Osteoblast (primary cell): ENCODE results near the gene ZNF525. TPM values are rescaled to one million over a fixed set of nuclear protein-coding genes. Genes with fewer than 3 reads are reported as not detected.
"Not testable (repeated sequence)": the region's sequence is repeated elsewhere in the genome, so short reads cannot be mapped to it uniquely, and the experiment has no call there.

Source experiments
- DNase-seq: peaks from one replicate; pipeline ENCODE4 v3.0.0; 2011; ENCODE audit warnings: low spot score, mixed read lengths; ENCODE audit not compliant: insufficient read length; ENCODE audit errors: missing footprints
- H2AFZ ChIP-seq: 2 replicates; pipeline ENCODE4 v1.6.0; 2011; ENCODE audit warnings: mild to moderate bottlenecking, low read length
- H3K27ac ChIP-seq: 2 replicates; pipeline ENCODE4 v1.5.1; 2011; ENCODE audit warnings: mild to moderate bottlenecking, low read depth, low read length, moderate library complexity
- H3K27me3 ChIP-seq: 2 replicates; pipeline ENCODE4 v1.6.0; 2012; ENCODE audit warnings: mild to moderate bottlenecking, control low read depth, inconsistent platforms, low read length, moderate library complexity; ENCODE audit not compliant: insufficient read depth
- H3K36me3 ChIP-seq: 2 replicates; pipeline ENCODE4 v1.5.1; 2011; ENCODE audit warnings: mild to moderate bottlenecking, low read length, control low read depth, moderate library complexity; ENCODE audit not compliant: insufficient read depth
- H3K4me1 ChIP-seq: 2 replicates; pipeline ENCODE4 v1.5.1; 2011; ENCODE audit warnings: mild to moderate bottlenecking, low read length, control low read depth, moderate library complexity; ENCODE audit not compliant: insufficient read depth
- H3K4me2 ChIP-seq: 2 replicates; pipeline ENCODE4 v1.6.0; 2011; ENCODE audit warnings: mild to moderate bottlenecking, low read length; ENCODE audit not compliant: insufficient read depth
- H3K4me3 ChIP-seq: fragments of 200-600 bp; sonication (generic); 3 replicates; pipeline ENCODE4 v1.5.1; 2012; ENCODE audit warnings: mild to moderate bottlenecking, low read length, inconsistent platforms; ENCODE audit not compliant: insufficient read depth
- H3K79me2 ChIP-seq: 2 replicates; pipeline ENCODE4 v1.6.0; 2012; ENCODE audit warnings: mild to moderate bottlenecking, low read length, control low read depth, inconsistent platforms; ENCODE audit not compliant: insufficient read depth
- H3K9me3 ChIP-seq: 2 replicates; pipeline ENCODE4 v1.5.1; 2011; ENCODE audit warnings: low read depth, low read length, control low read depth
- H4K20me1 ChIP-seq: 2 replicates; pipeline ENCODE4 v1.6.0; 2012; ENCODE audit warnings: mild to moderate bottlenecking, low read length, control low read depth; ENCODE audit not compliant: insufficient read depth
- total RNA-seq: library from RNA; depleted of rRNA; stranded (reverse); fragments of >200 nt; gene quantifications from 2 replicates; pipeline ENCODE4 v1.2.3, GENCODE V29; 2012
- TF ChIP-seq, protein P1 (sequence below): IDR thresholded peaks from 2 replicates; pipeline ENCODE4 v1.5.1; 2011; ENCODE audit warnings: mild to moderate bottlenecking, low read depth, low read length, moderate library complexity; ENCODE audit errors: extremely low read depth

ZNF525 gene
- total RNA-seq, 1 donor = 8.0 TPM

DNA sequence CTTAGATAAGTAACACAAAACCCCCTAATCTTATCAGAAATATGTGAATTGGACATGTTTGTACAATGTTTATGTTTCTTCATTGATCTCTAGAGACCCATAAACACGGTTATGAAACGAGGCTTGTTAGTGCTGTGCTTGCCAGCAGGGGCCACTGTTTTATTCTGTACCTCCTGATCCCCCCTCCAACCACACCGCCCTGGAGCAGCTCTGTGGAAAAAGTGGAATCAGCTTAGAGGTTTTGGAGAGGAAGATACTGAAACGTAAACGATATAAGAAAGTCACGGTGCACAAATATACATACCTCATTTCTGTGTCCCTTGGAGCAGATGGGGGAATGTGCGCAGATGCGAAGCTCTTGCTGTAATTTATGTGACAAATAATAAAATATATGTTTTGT is 58.2 kb downstream of the ZNF525 start:
- not testable (repeated sequence) for H3K4me2 ChIP-seq, DNase-seq, H3K27ac ChIP-seq, H3K4me1 ChIP-seq, H4K20me1 ChIP-seq, H3K9me3 ChIP-seq, H3K4me3 ChIP-seq, H2AFZ ChIP-seq, H3K79me2 ChIP-seq, H3K27me3 ChIP-seq, H3K36me3 ChIP-seq
- TF ChIP-seq, protein P1, sequence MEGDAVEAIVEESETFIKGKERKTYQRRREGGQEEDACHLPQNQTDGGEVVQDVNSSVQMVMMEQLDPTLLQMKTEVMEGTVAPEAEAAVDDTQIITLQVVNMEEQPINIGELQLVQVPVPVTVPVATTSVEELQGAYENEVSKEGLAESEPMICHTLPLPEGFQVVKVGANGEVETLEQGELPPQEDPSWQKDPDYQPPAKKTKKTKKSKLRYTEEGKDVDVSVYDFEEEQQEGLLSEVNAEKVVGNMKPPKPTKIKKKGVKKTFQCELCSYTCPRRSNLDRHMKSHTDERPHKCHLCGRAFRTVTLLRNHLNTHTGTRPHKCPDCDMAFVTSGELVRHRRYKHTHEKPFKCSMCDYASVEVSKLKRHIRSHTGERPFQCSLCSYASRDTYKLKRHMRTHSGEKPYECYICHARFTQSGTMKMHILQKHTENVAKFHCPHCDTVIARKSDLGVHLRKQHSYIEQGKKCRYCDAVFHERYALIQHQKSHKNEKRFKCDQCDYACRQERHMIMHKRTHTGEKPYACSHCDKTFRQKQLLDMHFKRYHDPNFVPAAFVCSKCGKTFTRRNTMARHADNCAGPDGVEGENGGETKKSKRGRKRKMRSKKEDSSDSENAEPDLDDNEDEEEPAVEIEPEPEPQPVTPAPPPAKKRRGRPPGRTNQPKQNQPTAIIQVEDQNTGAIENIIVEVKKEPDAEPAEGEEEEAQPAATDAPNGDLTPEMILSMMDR = peak; percentile 28

DNA sequence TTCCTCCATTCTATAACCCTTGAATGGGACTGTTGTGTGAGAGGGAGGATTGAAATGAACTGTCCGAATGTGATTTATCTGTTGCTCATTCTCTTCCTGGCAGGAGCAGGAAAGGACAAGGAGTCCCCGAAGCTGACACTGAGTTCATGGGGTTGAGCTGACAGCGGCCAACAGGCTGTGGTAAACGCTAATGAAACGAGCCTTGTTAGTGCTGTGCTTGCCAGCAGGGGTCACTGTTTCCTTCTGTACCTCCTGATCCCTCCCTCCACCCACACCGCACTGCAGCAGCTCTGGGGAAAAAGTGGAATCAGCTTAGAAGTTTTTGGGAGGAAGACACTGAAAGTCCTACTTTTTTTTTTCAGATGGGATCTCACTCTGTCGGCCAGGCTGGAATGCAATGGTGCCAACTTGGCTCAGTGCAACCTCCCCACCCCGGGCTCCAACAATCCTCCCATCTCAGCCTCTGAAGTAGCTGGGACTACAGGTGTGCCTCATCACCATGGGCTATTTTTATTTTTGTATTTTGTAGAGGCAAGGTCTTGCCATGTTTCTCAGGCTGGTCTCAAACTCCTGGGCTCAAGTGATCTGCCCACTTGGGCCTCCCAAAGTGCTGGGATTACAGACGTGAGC is 59.6 kb downstream of the ZNF525 start:
- Histone ChIP-seq H3K27ac (no peak overlapping the region), H3K79me2 (no peaks in the 10 kb centered on the region), H3K36me3 (no peaks in the 10 kb centered on the region), H3K27me3 (no peaks in the 10 kb centered on the region), H3K4me1 (no peaks in the 10 kb centered on the region), H3K9me3 (no peaks in the 10 kb centered on the region), H4K20me1 (no peaks in the 10 kb centered on the region), H2AFZ (no peak overlapping the region), H3K4me3 (no peak overlapping the region), H3K4me2 (no peak overlapping the region)
- DNase-seq = peak; percentile 78
- TF ChIP-seq, protein P1 = peak; percentile 81

DNA sequence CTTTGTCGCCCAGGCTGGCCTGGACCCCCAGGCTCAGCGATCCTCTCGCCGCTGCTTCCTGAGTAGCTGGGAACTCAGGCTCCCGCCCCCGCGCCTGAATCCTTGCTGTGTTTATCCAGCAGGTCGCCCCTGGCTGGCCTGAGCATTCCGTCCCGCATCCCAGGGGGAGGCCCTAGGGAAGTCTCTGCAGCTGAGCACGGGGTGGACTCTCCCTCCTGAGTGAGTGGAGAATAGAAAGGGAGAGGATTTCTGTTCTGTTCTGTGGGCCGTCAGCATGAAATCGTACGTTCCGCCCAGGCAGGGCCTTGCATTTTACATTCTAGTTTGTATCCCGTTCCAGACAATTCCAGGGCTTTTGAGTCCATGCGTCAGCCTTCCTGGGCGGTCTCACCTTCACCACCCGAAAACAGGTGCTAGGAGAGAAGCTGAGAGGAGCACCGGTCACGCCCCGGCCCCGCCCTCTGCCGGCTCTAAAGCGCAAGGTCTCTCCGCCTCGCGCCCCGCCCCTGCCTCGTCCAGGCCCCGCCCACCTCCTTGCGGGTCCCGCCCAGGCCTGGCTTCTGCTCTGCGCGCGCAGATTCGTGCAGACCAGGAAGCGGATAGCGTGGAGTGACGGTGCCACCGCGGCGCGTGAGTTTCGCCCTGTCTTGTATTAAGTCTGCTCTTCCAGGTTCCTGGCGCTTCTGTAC is 66.0 kb downstream of the ZNF525 start, which contains the start of gene ZNF761:
TSS of gene ZNF761 (plus strand) at position 586 of the 689 bp plus-strand sequence. CDS start 15,285 bp downstream, outside the sequence.
- H3K27me3 ChIP-seq = no peaks in the 10 kb centered on the region
- peaks cover 4% of the 10 kb centered on the region for H3K4me1 ChIP-seq
- no peaks in the 10 kb centered on the region for H3K9me3 ChIP-seq
- peaks cover 25% of the 10 kb centered on the region for H3K79me2 ChIP-seq
- peak within 1 kb of the TSS; percentile 97 for H3K4me2 ChIP-seq
- peak within 1 kb of the TSS; percentile 93 for H3K4me3 ChIP-seq
- TF ChIP-seq, protein P1 = no peak
- H3K36me3 ChIP-seq = peaks cover 16% of the 10 kb centered on the region
- H3K27ac ChIP-seq = peak within 1 kb of the TSS; percentile 63
- H4K20me1 ChIP-seq = no peaks in the 10 kb centered on the region
- peak within 1 kb of the TSS; percentile 99 for H2AFZ ChIP-seq
- peak; percentile 91 for DNase-seq

DNA sequence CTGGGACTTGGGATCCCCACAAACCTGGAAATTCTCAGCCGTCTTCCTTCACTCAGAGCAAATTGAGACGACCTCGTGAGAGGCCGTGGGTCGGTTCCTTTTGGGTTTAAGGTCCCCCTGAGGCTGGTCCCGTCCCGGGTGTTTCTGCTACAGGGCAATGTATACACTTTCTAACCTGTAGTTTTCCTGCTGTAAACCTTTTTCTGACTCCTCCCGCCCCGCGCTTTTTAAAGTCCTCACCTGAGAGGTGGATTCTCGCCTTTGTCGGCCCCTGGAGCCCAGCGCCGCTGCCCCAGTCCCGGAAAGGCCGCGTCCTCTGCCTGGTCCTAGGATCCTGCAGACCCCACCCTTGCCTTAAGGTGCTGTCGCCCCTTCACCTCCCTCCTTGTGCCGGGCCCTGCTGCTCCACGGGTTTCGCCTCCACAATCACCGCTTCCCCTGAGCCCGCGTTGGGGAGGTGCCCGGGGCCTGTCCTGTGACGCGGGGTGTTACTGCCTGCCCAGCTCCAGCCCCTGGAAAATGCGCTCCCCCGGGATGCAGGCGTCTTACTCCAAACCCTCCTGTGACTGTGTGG is 66.7 kb downstream of the ZNF525 start:
- Histone ChIP-seq H3K27me3 (no peaks in the 10 kb centered on the region), H3K36me3 (peaks cover 20% of the 10 kb centered on the region), H3K27ac (peak overlapping the region; percentile 63), H2AFZ (peak overlapping the region; percentile 92), H4K20me1 (no peaks in the 10 kb centered on the region), H3K4me2 (peak overlapping the region; percentile 97), H3K4me1 (peaks cover 4% of the 10 kb centered on the region), H3K9me3 (no peaks in the 10 kb centered on the region), H3K79me2 (peaks cover 29% of the 10 kb centered on the region), H3K4me3 (peak overlapping the region; percentile 93)
- DNase-seq = peak; percentile 83
- TF ChIP-seq, protein P1 = no peak
